ENCODE measurements around the gene GCDH.

GCDH gene

GRCh38 chr19:12938779-12939601 is 48.0 kb downstream of the GCDH start:
- DNase-seq (ENCODE audit: low read depth in 1 of 2, low spot score in 1 of 2) = no peak

- DNase-seq (ENCODE audit: low read depth in 1 of 2, low spot score in 1 of 2) = no peak
Measured at GRCh38 chr19:12939975-12940423, 49.0 kb downstream of the GCDH start.

DNA sequence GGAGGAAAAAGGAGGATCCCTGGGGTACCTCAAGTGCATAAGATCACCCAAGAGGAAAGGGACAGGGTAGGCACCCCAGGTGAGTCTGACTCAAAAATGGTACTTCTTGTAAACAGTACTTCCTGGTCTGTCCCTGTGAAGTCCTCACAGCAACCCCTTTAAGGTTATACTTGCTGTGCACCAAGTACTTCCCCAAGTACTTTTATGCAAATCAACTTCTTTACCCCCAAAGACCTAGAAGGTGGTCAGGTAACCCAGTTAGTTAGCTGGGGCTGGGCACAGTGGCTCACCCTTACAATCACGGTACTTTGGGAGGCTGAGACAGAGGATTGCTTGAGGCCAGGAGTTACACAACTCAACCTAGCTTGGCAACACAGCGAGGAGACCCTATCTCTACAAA is 49.9 kb downstream of the GCDH start:
- DNase-seq (ENCODE audit: low read depth in 1 of 2, low spot score in 1 of 2) = no peak

DNA sequence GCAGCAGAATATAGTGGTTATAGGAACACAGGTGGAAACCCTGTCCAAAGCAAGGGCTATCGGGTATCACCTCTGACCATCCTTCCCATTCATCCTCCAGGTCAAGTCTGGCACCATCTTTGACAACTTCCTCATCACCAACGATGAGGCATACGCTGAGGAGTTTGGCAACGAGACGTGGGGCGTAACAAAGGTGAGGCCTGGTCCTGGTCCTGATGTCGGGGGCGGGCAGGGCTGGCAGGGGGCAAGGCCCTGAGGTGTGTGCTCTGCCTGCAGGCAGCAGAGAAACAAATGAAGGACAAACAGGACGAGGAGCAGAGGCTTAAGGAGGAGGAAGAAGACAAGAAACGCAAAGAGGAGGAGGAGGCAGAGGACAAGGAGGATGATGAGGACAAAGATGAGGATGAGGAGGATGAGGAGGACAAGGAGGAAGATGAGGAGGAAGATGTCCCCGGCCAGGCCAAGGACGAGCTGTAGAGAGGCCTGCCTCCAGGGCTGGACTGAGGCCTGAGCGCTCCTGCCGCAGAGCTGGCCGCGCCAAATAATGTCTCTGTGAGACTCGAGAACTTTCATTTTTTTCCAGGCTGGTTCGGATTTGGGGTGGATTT is 52.6 kb downstream of the GCDH start:
- no peak for DNase-seq (ENCODE audit: low read depth in 1 of 2, low spot score in 1 of 2)

DNA sequence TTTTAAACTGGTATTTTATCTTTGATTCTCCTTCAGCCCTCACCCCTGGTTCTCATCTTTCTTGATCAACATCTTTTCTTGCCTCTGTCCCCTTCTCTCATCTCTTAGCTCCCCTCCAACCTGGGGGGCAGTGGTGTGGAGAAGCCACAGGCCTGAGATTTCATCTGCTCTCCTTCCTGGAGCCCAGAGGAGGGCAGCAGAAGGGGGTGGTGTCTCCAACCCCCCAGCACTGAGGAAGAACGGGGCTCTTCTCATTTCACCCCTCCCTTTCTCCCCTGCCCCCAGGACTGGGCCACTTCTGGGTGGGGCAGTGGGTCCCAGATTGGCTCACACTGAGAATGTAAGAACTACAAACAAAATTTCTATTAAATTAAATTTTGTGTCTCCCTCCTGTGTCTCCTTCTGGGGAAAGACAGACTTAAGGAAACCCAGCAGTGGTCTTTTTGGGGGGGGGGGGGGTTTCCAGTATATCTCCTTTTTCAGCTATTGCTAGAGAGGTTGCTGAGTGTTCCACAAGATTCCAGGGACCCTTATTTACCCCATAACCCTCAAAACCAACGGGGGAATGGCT is 53.2 kb downstream of the GCDH start:
- DNase-seq (ENCODE audit: low read depth in 1 of 2, low spot score in 1 of 2) = no peak

DNA sequence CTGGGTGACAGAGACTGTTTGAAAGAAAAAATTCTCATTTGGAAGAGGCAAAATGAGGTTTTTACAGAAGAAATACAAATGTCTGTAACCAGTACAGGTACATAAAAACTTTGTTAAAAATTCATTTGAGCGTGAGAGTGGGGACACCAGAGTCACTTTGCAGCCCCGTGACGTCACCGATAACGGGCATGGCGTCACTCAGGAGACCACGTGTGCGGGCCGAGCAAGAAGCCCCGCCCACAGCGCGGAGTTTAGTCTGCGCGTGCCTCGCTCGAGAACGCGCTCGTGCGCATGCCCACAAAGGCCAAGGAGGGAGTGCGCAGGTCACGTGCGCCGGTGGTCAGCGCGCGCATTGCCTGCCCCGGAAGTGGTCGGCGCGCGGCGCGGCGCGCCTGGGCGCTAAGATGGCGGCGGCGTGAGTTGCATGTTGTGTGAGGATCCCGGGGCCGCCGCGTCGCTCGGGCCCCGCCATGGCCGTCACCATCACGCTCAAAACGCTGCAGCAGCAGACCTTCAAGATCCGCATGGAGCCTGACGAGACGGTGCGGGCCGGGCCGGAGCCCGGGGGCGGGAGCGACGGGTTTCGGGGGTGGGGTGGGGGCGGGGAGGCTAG is 54.6 kb downstream of the GCDH start, which contains the start of gene RAD23A:
RAD23A (plus strand) TSS at position 384 of the 613 bp plus-strand sequence; CDS start at position 471, 87 bp downstream.
- peak; percentile 95 to 98 for DNase-seq (ENCODE audit: low read depth in 1 of 2, low spot score in 1 of 2)

GRCh38 chr19:12946092-12946721 is 55.2 kb downstream of the GCDH start:
- peak; percentile 20 to 42 for DNase-seq (ENCODE audit: low read depth in 1 of 2, low spot score in 1 of 2)

DNA sequence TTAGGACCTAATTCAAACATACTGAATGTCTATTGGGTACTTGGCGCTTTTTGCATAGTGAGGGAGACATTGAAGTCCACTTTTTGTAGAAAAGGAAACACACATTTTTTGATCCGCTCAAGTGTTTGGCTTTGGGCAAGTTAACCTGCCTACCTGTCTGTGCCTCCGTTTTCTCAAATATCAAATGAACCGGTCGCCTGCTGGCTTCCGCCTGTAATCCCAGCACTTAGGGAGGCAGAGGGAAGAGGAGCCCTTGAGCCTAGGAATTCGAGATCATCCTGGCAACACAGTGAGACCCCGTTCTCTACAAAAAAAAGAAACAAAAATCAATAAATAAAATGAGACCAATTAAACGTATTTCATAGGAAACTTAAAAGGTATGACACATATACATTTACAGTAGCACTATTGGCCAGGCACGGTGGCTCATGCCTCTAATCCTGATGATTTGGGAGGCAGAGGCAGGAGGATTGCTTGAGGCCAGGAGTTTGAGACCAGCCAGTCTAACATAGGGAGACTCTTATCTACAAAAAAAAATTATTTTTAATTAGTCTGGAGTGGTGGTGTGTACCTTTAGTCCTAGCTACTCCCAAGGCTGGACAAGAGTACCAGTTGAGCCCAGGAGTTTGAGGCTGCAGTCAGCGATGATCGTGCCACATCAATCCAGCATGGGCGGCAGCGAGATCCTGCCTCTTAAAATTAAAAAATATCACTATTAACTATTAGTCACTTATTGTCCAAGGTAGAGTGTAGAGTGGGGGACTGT is 56.0 kb downstream of the GCDH start:
- no peak for DNase-seq (ENCODE audit: low read depth in 1 of 2, low spot score in 1 of 2)

GRCh38 chr19:12947702-12948611 is 57.0 kb downstream of the GCDH start:
- no peak for DNase-seq (ENCODE audit: low read depth in 1 of 2, low spot score in 1 of 2)

DNA sequence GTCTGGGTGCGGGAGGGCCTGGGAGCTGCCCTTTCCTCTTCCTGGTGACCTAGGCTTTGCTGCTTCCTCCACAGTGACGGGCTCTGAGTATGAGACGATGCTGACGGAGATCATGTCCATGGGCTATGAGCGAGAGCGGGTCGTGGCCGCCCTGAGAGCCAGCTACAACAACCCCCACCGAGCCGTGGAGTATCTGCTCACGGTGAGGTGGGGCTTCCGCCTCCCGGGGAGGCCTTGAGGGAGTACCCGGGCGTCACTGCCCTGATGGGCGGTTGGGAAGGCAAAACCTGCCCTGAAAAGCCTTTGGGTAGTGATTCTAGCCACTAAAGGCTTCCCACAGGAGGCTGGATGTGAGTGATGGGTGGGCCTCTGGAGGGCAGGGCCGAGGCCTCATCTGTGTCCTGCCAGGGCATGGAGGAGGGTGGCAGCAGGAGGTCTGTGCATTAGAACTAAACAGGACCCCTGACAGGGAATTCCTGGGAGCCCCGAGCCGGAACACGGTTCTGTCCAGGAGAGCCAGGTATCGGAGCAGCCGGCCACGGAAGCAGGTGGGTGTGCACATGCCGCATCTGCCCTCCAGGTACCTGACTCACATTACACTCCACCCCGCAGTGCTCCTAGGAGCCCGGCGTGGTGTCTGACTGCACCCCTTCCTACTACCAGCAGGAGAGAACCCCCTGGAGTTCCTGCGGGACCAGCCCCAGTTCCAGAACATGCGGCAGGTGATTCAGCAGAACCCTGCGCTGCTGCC is 57.8 kb downstream of the GCDH start:
- DNase-seq (ENCODE audit: low read depth in 1 of 2, low spot score in 1 of 2) = no peak

Measured in stimulated activated CD4-positive, alpha-beta T cell treated with anti-CD3 and anti-CD28 coated beads, Interleukin-15, amount 100 ng/mL, for 1 hour (primary cell).